A172 (cell line): Measurements from ENCODE around the gene C2orf81. TPM values are rescaled to one million over a fixed set of nuclear protein-coding genes. Genes with fewer than 3 reads are reported as not detected.
A peak's percentile ranks its signal among the peaks of the same experiment; 100 is the strongest.
"Not testable (repeated sequence)": the region's sequence is repeated elsewhere in the genome, so short reads cannot be mapped to it uniquely, and the experiment has no call there.

ENCODE experiments used
- DNase-seq: peaks from one replicate; pipeline ENCODE4 v3.0.0-alpha.2; 2015; ENCODE audit warnings: low spot score
- total RNA-seq: library from RNA; depleted of rRNA; stranded (reverse); fragments of >200 nt; shearing (Covaris generic); gene quantifications from 2 replicates; pipeline ENCODE4 v1.2.3, GENCODE V29; 2014

The C2orf81 gene
- total RNA-seq, 1 experiment from 2014 or later: 3.5 TPM

DNA sequence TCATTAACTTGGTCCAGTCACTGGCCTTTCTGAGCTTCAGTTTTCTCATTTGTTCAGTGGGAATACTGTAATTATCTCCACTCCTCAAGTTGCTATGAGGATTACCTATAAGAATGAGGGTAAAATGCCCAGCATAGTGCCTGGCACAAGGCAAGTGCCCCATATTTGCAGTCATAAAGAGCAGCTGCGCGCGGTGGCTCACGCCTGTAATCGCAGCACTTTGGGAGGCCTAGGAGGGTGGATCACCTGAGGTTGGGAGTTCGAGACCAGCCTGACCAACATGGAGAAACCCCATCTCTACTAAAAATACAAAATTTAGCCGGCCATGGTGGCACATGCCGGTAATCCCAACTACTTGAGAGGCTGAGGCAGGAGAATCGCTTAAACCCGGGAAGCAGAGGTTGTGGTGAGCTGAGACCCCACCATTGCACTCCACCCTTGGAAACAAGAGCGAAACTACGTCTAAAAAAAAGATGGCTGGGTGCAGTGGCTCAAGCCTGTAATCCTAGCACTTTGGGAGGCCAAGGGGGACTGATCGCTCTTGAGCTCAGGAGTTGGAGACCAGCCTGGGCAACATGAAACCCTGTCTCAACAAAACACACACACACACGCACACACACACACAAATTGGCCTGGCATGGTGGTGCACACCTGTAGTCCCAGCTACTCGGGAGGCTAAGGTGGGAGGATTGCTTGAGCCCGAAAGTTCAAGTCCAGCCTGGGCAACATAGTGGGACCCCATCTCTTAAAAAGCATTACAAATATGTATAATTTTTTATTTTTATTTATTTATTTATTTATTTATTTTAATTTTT lies 21.3 kb upstream of the C2orf81 start:
- not testable (repeated sequence) for DNase-seq

DNA sequence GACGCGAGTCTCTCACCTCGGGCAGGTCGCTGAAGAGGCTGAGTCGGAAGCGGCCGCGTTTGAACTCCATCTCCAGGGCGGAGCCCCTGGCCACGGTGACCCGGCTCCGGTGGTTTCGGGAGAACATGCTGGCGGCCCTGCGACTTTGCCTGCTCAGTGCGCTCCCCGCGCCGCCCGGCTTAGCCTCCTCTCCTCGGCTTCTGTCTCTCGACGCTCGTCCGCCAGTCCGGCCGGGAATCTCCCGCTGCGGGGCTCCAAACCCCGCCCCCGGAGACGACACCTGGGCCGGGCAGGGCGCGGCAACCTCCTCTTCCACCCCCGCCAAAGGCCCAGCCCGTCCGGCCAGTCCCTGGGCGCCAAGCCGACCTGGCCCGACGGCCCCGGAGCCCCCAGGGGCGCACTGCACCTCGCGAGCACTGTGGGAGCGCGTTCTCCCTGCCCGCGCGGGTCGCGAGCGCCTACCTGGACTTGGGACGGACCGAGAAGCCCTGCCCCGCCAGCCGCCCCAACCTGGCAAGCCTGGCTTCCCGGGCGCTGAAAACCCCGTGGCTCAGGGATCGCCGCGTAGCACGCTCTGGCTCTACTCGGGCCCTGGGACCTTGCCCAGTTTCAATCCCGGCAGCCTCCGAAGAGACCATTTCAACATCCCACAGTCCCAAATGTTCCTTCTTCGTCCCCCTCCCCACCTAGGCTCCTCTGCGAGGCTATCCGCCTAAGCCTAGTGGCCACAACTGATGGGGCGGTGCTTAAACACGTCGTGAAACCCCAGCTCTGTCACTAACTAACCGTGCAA lies 20.5 kb upstream of the C2orf81 start, which contains the start of gene RTKN:
Gene RTKN, minus strand, starts transcription at position 248 of the 793 bp plus-strand sequence. Its CDS starts 121 bp downstream, at position 127.
- DNase-seq: no peak

DNA sequence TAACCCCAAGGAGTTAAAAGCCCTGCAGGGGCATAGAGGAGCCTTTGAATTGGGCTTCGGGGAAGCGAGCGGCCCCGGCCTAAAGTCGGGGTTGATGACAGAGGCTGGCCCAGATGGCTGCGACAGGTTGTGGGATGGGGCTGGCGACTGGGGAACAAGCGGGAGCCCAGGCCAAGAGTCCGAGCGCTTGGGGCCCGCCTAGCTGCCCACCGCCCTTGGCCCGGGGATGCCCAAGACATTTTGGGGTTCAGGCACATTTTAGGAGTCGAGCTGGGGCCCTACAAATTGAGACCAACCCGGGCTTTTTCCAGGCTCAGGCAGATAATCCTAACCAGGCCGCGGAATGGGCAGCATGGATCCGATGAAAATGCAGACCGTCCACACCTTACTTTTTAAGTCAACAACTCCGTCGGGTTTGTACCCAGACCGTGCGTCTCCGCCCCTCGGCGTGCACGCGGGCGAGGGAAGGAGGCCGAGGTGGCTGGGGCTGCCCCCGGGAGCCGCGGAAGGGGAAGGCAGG lies 19.8 kb upstream of the C2orf81 start:
- DNase-seq: no peak

DNA sequence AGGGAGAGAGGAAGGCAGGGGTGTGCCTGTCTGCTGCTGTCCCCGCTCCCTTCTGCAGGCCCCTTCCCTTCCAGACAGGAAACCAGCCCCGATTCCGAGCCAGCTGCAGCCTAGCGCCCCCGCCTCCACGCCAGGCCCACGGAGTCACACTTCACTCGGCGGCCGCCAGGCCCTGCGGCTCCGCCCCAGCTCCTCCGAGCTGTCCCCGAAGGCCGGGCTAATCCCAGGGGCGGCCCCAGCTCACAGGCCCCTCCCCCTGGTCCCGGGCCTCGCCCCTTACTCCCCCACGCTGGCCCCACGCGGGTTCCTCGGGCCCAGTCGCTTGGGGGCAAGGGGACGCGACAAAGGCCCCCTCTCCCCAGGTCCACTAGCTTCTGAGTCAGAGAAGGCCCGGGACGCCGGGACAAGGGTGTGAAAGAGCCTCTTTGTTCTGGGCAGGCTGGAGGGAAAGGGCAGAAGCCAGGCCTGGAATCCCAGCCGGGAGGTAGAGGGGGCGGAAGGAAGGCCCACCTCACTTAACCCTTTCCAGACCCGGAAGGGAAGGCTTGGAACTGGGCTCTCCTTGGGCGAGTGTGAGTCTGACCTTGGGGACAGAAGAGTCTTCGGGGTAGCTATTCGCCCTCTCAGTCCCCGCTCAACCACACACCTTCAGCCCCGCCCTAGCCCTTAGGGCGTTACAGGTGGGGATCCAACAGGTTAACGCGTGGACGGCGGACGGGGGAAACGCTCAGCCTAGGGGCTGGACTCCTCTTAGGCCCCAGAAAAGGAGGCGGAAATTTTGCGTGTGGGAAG lies 19.2 kb upstream of the C2orf81 start:
- DNase-seq: peak; percentile 62

DNA sequence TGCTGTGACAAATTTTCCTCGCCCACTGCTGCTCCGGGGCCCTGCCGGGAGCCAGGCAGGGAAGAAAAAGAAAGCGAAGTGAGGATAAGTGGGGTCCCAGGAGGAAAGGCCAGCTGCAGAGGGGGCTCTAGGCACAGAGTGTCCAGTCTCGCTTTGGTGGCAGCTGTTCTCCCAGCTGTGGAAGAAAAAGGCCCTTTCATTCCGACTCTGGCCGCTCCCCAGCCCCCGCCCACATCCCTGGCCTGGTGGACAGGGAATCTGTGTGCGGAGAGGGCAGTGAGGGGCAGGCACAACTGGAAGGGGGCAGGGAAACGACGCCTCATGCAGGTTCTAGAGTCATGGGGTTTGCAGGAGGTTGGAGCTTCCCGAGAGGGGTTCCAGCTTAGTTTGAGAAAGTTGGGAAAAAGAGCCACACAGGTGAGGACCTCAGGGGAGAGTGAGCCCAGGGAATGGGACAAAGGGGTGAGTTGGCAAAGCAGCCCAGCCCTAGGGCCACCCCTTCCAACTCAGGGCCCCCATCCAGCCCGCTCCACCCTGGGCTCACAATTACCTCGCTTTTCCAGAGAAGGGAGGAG lies 18.5 kb upstream of the C2orf81 start:
- DNase-seq: peak; percentile 56

DNA sequence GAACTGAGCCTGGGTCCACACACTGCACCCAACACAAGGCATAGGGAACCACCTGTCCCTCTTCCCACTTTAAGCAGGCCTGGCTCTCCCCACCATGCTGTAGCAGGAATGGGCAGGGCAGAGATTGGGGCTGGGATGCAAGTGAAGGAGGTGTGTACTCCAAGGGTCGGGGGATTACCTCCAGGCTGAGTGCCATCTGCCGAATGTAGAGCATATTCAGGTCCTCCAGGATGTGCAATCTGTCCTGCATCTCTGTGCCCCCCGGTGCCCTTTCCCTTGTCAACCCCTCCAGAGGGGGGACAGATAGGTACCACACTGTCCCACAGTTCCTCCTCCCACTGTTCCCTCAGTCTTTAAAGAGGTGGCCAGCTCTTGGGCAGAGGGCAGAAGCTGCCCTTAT lies 18.0 kb upstream of the C2orf81 start:
- DNase-seq: no peak

DNA sequence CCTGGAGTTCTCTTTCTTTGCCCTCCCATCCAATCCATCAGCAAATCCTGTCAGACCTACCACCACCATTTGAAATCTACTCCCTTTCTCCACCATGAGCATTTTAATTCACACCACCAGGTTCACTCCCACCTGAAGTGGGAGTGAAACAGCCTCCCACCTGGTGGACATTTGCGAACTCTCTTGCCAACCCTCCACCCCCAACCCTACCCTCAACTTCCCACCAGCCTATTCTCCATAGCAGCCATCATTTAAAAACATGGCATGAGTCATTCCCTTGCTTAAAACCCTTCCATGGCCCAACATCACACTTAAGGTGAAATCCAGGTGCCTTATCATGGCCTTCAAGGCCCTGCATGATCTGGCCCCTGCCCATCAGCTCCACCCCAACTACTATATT lies 16.8 kb upstream of the C2orf81 start:
- DNase-seq: no peak

DNA sequence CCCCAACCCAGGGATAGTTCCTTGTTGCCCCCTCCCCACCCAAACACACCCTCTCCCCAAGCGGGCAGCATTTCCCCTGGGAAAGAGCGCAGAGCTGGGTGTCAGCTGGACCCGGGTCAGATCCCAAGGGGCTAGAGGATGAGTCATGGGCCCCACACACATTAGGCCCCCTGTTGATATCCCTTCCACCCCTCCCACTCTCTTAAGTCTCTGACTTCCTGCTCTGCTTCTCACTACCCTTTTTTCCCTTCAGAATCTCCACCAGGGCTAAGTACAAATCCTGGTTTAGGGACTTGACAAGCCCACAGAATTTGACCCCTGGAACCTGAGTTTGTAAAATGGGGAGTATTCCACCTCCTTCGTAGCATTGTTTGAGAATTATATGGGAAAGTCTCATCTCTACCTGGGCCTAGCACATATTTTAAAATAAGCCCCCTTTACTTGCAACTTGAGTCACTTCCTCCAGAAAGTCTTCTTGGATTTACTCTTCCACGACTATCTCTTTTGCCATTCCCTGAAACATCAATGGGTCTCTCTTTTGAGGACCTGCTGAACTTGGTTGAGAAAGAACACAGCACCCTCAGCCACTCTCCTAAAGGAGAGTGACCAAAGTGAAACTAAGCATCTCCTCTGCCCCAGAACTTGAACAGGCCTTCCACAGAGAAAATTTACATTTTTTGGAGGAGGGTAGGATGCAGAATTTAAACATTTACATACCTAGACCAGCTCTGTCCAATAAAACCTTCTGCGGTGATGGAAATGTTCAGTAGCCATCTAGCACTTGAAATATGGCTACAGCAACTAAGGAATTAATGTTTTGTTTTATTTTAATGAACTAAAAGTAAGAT lies 15.7 kb upstream of the C2orf81 start:
- no peak for DNase-seq

DNA sequence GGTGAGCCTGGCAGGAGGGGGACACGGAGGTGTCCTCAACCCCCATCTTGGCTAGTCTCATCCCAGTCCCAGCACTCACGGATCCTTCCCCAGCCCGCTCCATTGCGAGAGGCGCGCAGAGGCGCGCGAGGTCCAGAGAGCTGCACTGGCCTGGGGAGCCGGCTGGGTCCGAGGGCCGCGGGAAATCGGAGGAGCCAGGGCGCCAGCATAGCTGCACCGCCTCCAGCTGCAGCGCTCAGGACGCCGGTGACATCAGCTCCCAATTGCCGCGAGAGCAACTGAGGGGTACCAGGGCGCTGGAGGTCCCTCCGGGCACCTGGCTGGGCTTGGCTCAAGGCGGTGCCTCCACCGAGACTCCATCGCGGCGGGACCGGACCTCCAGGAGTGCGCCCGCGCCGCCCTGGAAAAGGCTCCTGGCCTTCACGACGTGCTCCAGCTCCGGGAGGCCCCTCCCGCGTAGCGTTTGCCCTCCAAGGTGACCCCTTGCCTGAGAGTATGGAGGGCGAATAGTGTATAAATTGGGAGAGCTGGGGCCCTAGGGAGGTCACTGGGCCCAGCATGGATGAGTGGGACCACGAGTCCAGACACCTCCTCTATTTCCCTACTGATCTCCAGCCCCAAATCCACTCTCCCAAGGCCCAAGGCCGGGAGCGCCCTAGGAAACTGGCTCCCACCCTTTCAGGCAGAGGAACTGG lies 14.8 kb upstream of the C2orf81 start:
- DNase-seq: no peak

DNA sequence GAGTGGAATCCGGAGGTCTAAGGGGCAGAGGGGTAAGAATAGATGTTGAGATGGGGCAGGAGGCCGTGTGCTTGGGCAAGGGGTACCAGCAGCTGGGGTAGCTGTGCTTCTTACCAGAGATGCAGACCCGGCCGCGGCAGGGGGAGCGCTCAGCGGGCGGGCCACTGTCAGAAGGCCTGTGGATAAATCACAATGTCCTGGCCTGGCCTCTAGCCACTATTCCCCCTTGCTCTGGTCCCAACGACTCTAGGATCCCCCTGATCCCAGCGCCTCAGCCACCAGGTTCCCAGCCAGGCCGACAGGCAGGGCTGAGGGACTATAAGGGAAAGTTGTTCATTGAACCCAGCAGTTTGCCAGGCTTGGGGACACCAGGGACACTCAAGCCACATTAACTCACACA lies 9.1 kb upstream of the C2orf81 start:
- DNase-seq: no peak

DNA sequence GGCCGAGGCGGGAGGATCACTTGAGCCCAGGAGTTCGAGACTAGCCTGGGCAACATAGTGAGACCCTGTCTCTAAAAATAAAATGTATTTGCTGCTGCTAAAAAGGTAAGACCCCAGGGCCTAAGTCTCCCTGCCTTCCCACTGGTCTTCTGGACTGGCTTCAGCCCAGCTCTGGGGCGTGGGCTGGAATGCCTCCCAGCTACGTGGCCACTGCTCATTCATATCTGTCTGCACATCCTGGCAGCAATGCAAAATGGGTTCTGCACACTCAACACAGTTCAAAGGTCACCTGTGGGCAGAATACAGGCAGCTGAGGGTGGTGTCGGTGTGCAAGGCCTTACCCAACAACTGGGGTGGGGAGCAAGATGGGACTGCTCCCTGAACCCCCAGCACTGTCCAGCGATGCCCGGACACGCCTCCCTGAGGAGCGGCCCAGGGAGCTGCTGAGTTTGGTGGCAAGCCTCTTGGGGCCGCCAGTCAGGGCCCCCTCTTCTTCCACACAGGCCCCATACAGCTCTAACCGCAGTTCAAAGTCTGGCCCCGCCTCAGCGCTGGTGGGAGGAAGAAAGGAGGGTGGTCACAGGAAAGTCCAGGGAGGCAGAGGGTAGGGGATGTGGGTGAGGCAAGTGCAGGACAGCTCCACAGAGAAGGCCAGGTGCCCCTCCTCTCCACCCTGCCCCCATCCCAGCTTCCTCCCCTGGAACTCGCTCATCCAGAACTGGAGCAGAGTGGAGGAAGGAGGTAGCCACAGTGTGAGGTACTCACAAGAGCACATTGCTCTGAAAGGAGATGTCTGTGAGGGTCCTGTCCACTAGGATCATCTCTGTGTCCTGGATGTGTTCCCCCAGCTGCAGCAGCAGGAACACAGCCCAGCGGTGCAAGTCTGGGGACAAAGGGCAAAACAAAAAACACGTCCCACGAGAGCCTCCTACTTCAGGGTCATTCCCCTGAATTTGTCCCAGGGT lies 8.3 kb upstream of the C2orf81 start:
- DNase-seq: no peak

DNA sequence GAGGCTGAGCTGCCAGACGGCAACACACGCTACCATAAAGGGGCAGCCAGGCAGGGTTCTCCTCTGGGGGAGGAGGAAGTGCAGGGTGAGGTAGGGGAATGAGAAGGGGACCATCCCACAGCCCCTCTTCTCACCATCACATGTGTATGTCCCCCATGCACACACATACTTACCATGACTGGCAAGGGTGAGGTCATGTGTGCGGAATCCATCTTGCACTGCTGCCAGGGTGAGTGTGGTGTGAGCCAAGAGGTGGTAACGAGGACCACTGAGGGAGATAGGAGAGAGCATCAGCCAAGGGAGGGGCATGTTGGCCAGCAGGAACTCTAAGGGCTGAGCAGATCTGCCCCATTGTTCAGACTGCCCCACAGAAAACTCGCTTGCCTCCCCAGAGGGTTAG lies 7.3 kb upstream of the C2orf81 start:
- DNase-seq: no peak

DNA sequence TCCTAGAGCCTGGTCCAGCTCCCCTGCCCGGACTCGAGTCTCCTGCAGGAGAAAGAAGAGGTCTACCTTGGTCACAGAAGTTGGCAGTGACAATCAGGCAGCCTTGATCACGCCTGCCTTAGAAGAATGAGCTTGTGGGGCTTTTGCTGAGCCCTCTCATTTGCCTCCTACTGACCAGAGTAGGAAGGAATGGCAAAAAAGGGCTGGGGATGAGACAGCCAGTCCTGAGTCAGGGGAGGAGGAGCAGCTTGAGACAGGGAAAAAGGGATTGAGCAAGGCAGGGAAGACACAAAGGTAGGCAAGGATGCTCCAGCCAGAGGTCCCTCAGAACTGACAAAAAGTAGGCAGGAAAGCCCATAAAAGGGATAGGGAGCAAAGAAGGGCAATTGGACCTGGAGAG lies 6.1 kb upstream of the C2orf81 start:
- DNase-seq: no peak

DNA sequence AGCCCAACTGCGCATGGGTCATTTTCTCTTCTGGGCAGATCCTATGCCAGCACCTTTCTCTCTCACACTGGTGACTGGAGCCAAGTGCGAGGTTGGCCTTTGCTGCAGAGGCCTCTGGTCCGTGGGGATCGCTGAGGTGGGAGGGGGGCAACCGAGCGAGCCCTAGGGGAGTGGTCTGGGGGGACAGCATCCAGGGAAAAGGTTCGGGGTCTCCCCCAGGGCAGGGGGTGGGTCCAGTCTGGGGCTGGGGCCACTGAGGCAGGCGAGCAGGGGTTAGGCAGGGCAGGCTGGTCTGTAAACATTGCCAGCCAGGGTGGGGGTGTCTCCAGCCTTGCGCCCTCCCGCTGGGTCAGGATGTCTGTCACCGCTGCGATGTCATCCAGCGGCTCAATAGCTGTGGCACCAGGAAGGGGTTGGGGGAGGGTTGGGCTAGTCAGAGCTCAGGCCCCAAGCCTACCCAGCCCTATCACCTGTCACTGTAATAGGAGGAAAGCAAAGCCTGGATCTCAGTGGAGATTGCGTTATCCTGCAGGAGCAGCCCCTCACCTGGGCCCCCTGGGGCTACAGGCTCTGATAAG lies 4.9 kb upstream of the C2orf81 start:
- DNase-seq: no peak

DNA sequence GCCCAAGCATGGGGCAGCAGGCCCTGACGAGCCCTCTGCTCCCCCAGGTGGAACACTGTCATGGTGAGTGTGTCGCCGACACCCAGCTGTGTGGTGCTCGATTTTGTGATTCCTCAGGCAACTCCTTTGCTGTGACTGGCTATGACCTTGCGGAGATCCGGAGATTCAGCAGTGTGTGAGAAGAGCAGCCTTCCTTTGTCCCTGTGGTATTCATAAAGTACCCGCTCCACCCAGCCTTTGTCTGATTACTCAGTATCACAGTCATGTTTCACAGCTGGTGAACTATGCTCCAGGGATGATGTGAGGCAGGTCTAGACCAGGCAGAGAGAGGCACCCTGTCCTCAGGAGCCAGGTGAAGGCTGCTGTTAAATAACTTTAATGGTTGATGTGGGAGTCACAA lies 4.1 kb upstream of the C2orf81 start:
- peak; percentile 65 for DNase-seq

DNA sequence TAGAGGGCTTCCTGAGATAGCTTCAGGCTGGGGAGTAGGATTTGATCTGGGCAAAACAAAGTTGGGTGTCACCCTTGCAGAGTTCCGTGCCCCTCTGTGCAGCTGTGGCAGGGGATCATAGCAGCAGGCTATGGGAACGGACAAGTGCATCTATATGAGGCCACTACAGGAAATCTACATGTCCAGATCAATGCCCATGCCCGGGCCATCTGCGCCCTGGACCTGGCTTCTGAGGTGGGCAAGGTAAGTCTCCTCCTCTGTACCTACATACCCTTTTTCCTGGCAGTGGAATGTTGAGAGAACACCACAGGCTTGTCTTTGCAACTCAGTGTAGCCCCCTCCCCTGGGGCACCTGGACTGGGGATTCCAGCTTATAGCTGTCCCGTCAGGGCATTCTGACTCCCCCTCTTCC lies 3.6 kb upstream of the C2orf81 start:
- DNase-seq: no peak

DNA sequence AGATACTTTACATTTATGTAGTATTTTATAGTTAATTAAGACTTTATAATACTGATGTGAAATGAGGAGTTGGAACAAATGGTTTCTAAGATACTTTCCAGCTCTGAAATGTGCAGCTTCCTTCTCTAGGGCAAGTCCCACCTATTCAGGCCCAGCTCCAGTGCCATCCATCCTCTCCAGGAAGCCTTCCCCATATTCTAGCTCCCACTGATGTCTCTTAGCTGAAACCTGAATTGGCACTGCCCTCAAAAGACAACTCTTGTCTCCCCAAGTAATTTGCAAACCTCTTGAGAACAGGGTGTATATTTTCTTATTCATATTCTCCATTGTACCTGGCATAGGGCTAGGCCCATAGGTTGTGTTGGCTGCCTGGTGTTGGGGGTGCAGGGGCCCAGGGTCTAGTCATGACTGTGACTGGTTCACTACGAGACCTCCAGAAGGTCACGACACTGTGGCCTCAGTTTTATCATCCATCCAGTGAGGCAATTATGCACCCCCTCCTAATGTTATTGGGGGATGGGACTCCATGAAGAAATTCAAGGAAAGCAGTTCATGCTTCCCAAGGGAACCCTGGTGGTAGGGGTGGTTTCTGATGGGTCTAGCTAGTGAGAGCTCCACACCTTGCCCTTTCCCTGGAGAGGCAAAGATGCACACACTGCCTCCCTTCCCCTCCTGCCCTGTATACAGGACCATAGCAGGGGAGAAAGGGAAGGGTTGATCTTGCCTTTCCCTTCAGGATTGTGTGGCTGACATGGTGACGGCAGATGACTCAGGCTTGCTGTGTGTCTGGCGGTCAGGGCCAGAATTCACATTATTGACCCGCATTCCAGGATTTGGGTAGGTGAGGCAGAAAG lies 2.9 kb upstream of the C2orf81 start:
- DNase-seq: no peak
